COLO829 (cell line): ENCODE results near the gene KRTAP5-9.
A peak's percentile ranks its signal among the peaks of the same experiment; 100 is the strongest.
"Not testable (repeated sequence)": the region's sequence is repeated elsewhere in the genome, so short reads cannot be mapped to it uniquely, and the experiment has no call there.

Source experiments
- DNase-seq: peaks from one replicate; pipeline ENCODE4 v3.0.0; 2012; ENCODE audit warnings: low spot score

Gene KRTAP5-9

GRCh38 chr11:71588314-71588713 lies 40.1 kb downstream of the KRTAP5-9 start:
- peak; percentile 10 for DNase-seq

DNA sequence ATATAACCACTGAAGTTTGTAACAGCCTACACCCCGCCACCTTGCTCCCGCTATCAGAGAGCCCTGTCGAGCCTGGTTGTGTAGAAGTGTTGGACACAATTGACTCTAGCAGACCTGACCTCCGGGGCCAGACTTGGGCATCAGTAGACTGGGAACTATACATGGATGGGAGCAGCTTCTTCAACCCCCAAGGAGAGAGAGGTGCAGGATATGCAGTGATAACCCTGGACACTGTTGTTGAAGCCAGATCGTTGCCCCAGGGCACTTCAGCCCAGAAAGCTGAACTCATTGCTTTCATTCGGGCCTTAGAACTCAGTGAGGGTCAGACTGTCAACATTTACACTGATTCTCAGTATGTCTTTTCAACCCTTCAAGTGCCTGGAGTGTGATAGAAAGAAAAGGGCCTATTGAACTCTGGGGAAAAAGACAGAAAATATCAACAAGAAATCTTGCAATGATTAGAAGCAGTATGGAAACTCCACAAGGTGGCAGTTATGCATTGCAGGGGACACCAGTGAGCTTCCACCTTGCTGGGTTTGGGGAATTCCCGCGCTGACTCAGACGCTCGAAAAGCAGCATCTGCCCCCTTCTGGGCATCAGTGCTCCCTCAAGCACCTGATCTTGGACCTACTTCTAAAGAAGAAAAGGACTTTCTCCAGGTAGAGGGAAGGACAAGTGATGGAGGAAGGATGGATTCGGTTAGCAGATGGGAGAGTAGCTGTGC lies 40.8 kb downstream of the KRTAP5-9 start:
- not testable (repeated sequence) for DNase-seq

GRCh38 chr11:71589546-71589920 lies 41.3 kb downstream of the KRTAP5-9 start:
- DNase-seq, result not testable (repeated sequence)
